OCI-LY3 (cell line): ENCODE data around the gene MTHFR.

Experiments used
- H2AFZ ChIP-seq: fragments of 200-600, 300-600 bp; shearing (Covaris generic); 2 replicates; pipeline ENCODE4 v1.6.0; 2014; ENCODE audit warnings: antibody characterized with exemption, low read depth, low read length
- H3K27ac ChIP-seq: fragments of 200-600, 300-600 bp; sonication (generic); 2 replicates; pipeline ENCODE4 v1.5.1; 2014; ENCODE audit warnings: mild to moderate bottlenecking, low read length, moderate library complexity, mixed read lengths
- H3K27me3 ChIP-seq: fragments of 200-600, 300-600 bp; sonication (generic); 2 replicates; pipeline ENCODE4 v1.6.1; 2014; ENCODE audit warnings: low read depth, low read length, mixed read lengths
- H3K36me3 ChIP-seq: fragments of 200-600, 300-600 bp; sonication (generic); replicated peaks from 2 replicates; pipeline ENCODE3; 2014; ENCODE audit warnings: low read depth, low read length, mixed read lengths
- H3K4me1 ChIP-seq: fragments of 300-600, 200-600 bp; sonication (generic); 2 replicates; pipeline ENCODE4 v1.6.1; 2014; ENCODE audit warnings: low read length, mixed read lengths
- H3K4me2 ChIP-seq: fragments of 200-600, 300-600 bp; sonication (generic); 2 replicates; pipeline ENCODE4 v1.6.1; 2014; ENCODE audit warnings: low read length, mixed read lengths
- H3K4me3 ChIP-seq: fragments of 300-600, 200-600 bp; sonication (generic); 2 replicates; pipeline ENCODE4 v1.5.1; 2014; ENCODE audit warnings: antibody characterized with exemption, mild to moderate bottlenecking, low read length, moderate library complexity
- H3K79me2 ChIP-seq: fragments of 300-600, 200-600 bp; shearing (Covaris generic); 2 replicates; pipeline ENCODE4 v1.6.1; 2014; ENCODE audit warnings: mild to moderate bottlenecking, low read length, mixed read lengths
- H3K9ac ChIP-seq: fragments of 300-600, 200-600 bp; shearing (Covaris generic); 2 replicates; pipeline ENCODE4 v1.6.0; 2014; ENCODE audit warnings: mild to moderate bottlenecking, low read length, moderate library complexity
- H3K9me3 ChIP-seq: fragments of 200-600, 300-600 bp; shearing (Covaris generic); 2 replicates; pipeline ENCODE4 v1.6.1; 2014; ENCODE audit warnings: low read length, mixed read lengths; ENCODE audit not compliant: insufficient read depth
- H4K20me1 ChIP-seq: fragments of 200-600, 300-600 bp; sonication (generic); 2 replicates; pipeline ENCODE4 v1.6.1; 2016; ENCODE audit warnings: low read length, mixed read lengths; ENCODE audit not compliant: insufficient read depth
- CTCF ChIP-seq: fragments of 200-600, 300-600 bp; sonication (generic); IDR thresholded peaks from 2 replicates; pipeline ENCODE4 v1.5.1; 2014; ENCODE audit warnings: antibody characterized with exemption, low read length, low read depth
- EZH2phosphoT487 ChIP-seq: fragments of 200-600 bp; shearing (Covaris generic); IDR thresholded peaks from 2 replicates; pipeline ENCODE4 v1.6.1; 2018; ENCODE audit warnings: antibody characterized with exemption, mixed run types, low read depth

Gene MTHFR

GRCh38 chr1:11802616-11802972 lies 3.2 kb downstream of the MTHFR start:
- H3K9me3 ChIP-seq = no peaks in the 10 kb centered on the region
- no peaks in the 10 kb centered on the region for H4K20me1 ChIP-seq
- no peak overlapping the region for H3K4me3 ChIP-seq
- H3K4me2 ChIP-seq = no peak overlapping the region
- no peak overlapping the region for H3K27ac ChIP-seq
- TF ChIP-seq CTCF (no peak), EZH2phosphoT487 (no peak)
- H3K79me2 ChIP-seq = peaks cover 19% of the 10 kb centered on the region
- H3K4me1 ChIP-seq = peaks cover 17% of the 10 kb centered on the region
- H3K36me3 ChIP-seq = peaks cover 7% of the 10 kb centered on the region
- H3K27me3 ChIP-seq = no peaks in the 10 kb centered on the region
- H3K9ac ChIP-seq = no peak overlapping the region
- no peak overlapping the region for H2AFZ ChIP-seq

- Histone ChIP-seq H3K9me3 (no peaks in the 10 kb centered on the region), H3K27me3 (no peaks in the 10 kb centered on the region), H3K79me2 (peaks cover 6% of the 10 kb centered on the region), H3K36me3 (no peaks in the 10 kb centered on the region), H3K4me1 (peaks cover 10% of the 10 kb centered on the region), H4K20me1 (no peaks in the 10 kb centered on the region), H3K4me2 (no peak overlapping the region), H3K9ac (no peak overlapping the region), H3K4me3 (no peak overlapping the region), H3K27ac (no peak overlapping the region), H2AFZ (no peak overlapping the region)
- TF ChIP-seq CTCF = no peak
- TF ChIP-seq EZH2phosphoT487 = no peak
Measured at GRCh38 chr1:11800756-11801433, 4.9 kb downstream of the MTHFR start.

GRCh38 chr1:11800391-11800755 lies 5.4 kb downstream of the MTHFR start:
- Histone ChIP-seq H3K79me2 (peaks cover 6% of the 10 kb centered on the region), H4K20me1 (no peaks in the 10 kb centered on the region), H3K9ac (no peak overlapping the region), H3K4me3 (no peak overlapping the region), H3K36me3 (no peaks in the 10 kb centered on the region), H3K9me3 (no peaks in the 10 kb centered on the region), H3K27me3 (no peaks in the 10 kb centered on the region), H3K4me1 (peaks cover 10% of the 10 kb centered on the region), H3K27ac (no peak overlapping the region), H3K4me2 (no peak overlapping the region), H2AFZ (no peak overlapping the region)
- TF ChIP-seq CTCF (no peak), EZH2phosphoT487 (no peak)

GRCh38 chr1:11799896-11800295 lies 5.9 kb downstream of the MTHFR start:
- Histone ChIP-seq H3K4me1 (peaks cover 10% of the 10 kb centered on the region), H3K27me3 (no peaks in the 10 kb centered on the region), H4K20me1 (no peaks in the 10 kb centered on the region), H3K79me2 (peaks cover under 1% of the 10 kb centered on the region), H3K9me3 (no peaks in the 10 kb centered on the region), H3K4me2 (no peak overlapping the region), H3K27ac (no peak overlapping the region), H3K36me3 (no peaks in the 10 kb centered on the region), H3K9ac (no peak overlapping the region), H3K4me3 (no peak overlapping the region), H2AFZ (no peak overlapping the region)
- TF ChIP-seq EZH2phosphoT487 (no peak), CTCF (no peak)
